H1 (cell line): ENCODE measurements around the gene MXRA8. TPM values are rescaled to one million over a fixed set of nuclear protein-coding genes. Genes with fewer than 3 reads are reported as not detected.

Source experiments
- CTCF ChIA-PET: fragments of 300-600 bp; sonication (Branson Sonifier 250); formaldehyde crosslinking; loops from one replicate; lab custom pipeline; 2021; ENCODE audit not compliant: partially characterized antibody; lab: Charles Lee
- POLR2A ChIA-PET: fragments of 300-600 bp; sonication (Branson Sonifier 250); formaldehyde crosslinking; loops from one replicate; lab custom pipeline; 2021; ENCODE audit warnings: inconsistent platforms; ENCODE audit not compliant: partially characterized antibody; lab: Charles Lee
- DNase-seq, 2 experiments: peaks; one replicate each; pipeline versions ENCODE4 v3.0.0 to v3.0.0-alpha.2; 2010 to 2022; ENCODE audit warnings: low spot score in 2 of 2, low read depth in 1 of 2, mixed read lengths in 1 of 2
- FAIRE-seq: peaks from 2 replicates; lab custom pipeline; 2011; peaks lifted over from hg19 to GRCh38; lab: Jason Lieb, UNC
- H2AFZ ChIP-seq: 2 replicates; pipeline ENCODE4 v1.8.1; 2012; ENCODE audit warnings: low read length, inconsistent platforms
- H2AK5ac ChIP-seq: 2 replicates; pipeline ENCODE4 v1.6.1; 2013; ENCODE audit warnings: low read depth, low read length
- H2BK120ac ChIP-seq: replicated peaks from 2 replicates; pipeline ENCODE3; 2013; ENCODE audit warnings: low read depth, low read length, inconsistent platforms
- H2BK12ac ChIP-seq: 2 replicates; pipeline ENCODE4 v1.6.1; 2013; ENCODE audit warnings: low read depth, low read length
- H2BK15ac ChIP-seq: 2 replicates; pipeline ENCODE4 v1.6.1; 2013; ENCODE audit warnings: low read length
- H2BK20ac ChIP-seq: 2 replicates; pipeline ENCODE4 v1.6.1; 2013; ENCODE audit warnings: low read length
- H2BK5ac ChIP-seq: 2 replicates; pipeline ENCODE4 v1.6.1; 2013; ENCODE audit warnings: low read depth, low read length
- H3K14ac ChIP-seq: 2 replicates; pipeline ENCODE4 v1.6.1; 2013; ENCODE audit warnings: inconsistent platforms; ENCODE audit not compliant: insufficient read length
- H3K18ac ChIP-seq: 2 replicates; pipeline ENCODE4 v1.6.1; 2013; ENCODE audit warnings: low read length; ENCODE audit errors: extremely low read depth
- H3K23ac ChIP-seq: 2 replicates; pipeline ENCODE4 v1.6.1; 2013; ENCODE audit warnings: inconsistent platforms; ENCODE audit not compliant: insufficient read length
- H3K23me2 ChIP-seq: 2 replicates; pipeline ENCODE4 v1.6.1; 2013; ENCODE audit warnings: low read depth, low read length
- H3K27ac ChIP-seq: 2 replicates; pipeline ENCODE4 v1.6.1; 2011; ENCODE audit warnings: low read depth, low read length, inconsistent platforms
- H3K27me3 ChIP-seq, 4 experiments: replicated peaks in 1 of 4; 1 replicate in 1 of 4; 2 replicates in 3 of 4; pipeline versions ENCODE4 v1.6.1 to v1.8.1; 2011 to 2013; ENCODE audit warnings: low read length in 3 of 4, mild to moderate bottlenecking in 3 of 4, inconsistent platforms in 2 of 4, mixed read lengths in 2 of 4, moderate library complexity in 1 of 4; ENCODE audit not compliant: control insufficient read depth in 3 of 4, insufficient read depth in 3 of 4; ENCODE audit errors: extremely low read depth in 1 of 4
- H3K36me3 ChIP-seq, 4 experiments: 2 replicates each; pipeline versions ENCODE4 v1.6.1 to v1.8.1; 2011 to 2013; ENCODE audit warnings: mild to moderate bottlenecking in 4 of 4, low read length in 3 of 4, moderate library complexity in 2 of 4, control low read depth in 1 of 4, inconsistent platforms in 1 of 4; ENCODE audit not compliant: insufficient read depth in 4 of 4, control insufficient read depth in 2 of 4
- H3K4ac ChIP-seq: replicated peaks from 2 replicates; pipeline ENCODE3; 2013; ENCODE audit warnings: low read length, low read depth, mixed read lengths, inconsistent platforms; ENCODE audit not compliant: insufficient read length
- H3K4me1 ChIP-seq, 4 experiments: replicated peaks in 1 of 4; 1 replicate in 1 of 4; 2 replicates in 3 of 4; pipeline versions ENCODE4 v1.6.1 to v1.8.1; 2011 to 2013; ENCODE audit warnings: low read length in 3 of 4, inconsistent platforms in 2 of 4, mixed read lengths in 1 of 4; ENCODE audit not compliant: insufficient read depth in 4 of 4, control insufficient read depth in 3 of 4
- H3K4me2 ChIP-seq, 2 experiments: 2 replicates each; pipeline versions ENCODE4 v1.6.1 to v1.8.1; 2011 to 2013; ENCODE audit warnings: low read depth in 2 of 2, low read length in 2 of 2, control low read depth in 1 of 2, inconsistent platforms in 1 of 2, mild to moderate bottlenecking in 1 of 2; ENCODE audit not compliant: insufficient read depth in 1 of 2
- H3K4me3 ChIP-seq, 4 experiments: fragments of 200-600, 300-600 bp in 1 of 4; sonication (generic), shearing (Covaris generic), sonication (Bioruptor Twin) in 1 of 4; 2 replicates each; pipeline versions ENCODE4 v1.5.1 to v1.8.1; 2011 to 2016; ENCODE audit warnings: low read length in 4 of 4, low read depth in 3 of 4, control low read depth in 2 of 4, inconsistent platforms in 2 of 4, mild to moderate bottlenecking in 2 of 4, mixed read lengths in 1 of 4, moderate library complexity in 1 of 4; ENCODE audit not compliant: insufficient read depth in 2 of 4; ENCODE audit errors: extremely low read depth in 1 of 4
- H3K56ac ChIP-seq: replicated peaks from 2 replicates; pipeline ENCODE3; 2013; ENCODE audit warnings: low read depth, mild to moderate bottlenecking, mixed read lengths, low read length, inconsistent platforms; ENCODE audit not compliant: insufficient read length
- H3K79me1 ChIP-seq: 2 replicates; pipeline ENCODE4 v1.6.1; 2013; ENCODE audit warnings: low read depth, low read length, control low read depth
- H3K79me2 ChIP-seq, 2 experiments: 2 replicates each; pipeline versions ENCODE4 v1.6.1 to v1.8.1; 2012 to 2013; ENCODE audit warnings: low read length in 2 of 2, mild to moderate bottlenecking in 2 of 2, inconsistent platforms in 1 of 2; ENCODE audit not compliant: insufficient read depth in 2 of 2, control insufficient read depth in 1 of 2
- H3K9ac ChIP-seq, 4 experiments: replicated peaks in 1 of 4; 1 replicate in 1 of 4; 2 replicates in 3 of 4; pipeline versions ENCODE4 v1.6.1 to v1.8.1; 2011 to 2013; ENCODE audit warnings: low read depth in 3 of 4, low read length in 3 of 4, control low read depth in 2 of 4, mild to moderate bottlenecking in 2 of 4, moderate library complexity in 2 of 4, inconsistent platforms in 1 of 4; ENCODE audit errors: extremely low read depth in 1 of 4
- H3K9me3 ChIP-seq, 2 experiments: 2 replicates each; pipeline versions ENCODE4 v1.6.1 to v1.8.1; 2012 to 2013; ENCODE audit warnings: mild to moderate bottlenecking in 2 of 2, moderate library complexity in 2 of 2, control low read depth in 1 of 2, inconsistent platforms in 1 of 2, low read depth in 1 of 2, low read length in 1 of 2, mixed read lengths in 1 of 2; ENCODE audit not compliant: insufficient read depth in 2 of 2
- H4K20me1 ChIP-seq, 2 experiments: replicated peaks in 1 of 2; 2 replicates each; pipeline versions ENCODE3 to v1.8.1; 2011 to 2013; ENCODE audit warnings: inconsistent platforms in 2 of 2, low read length in 2 of 2, mild to moderate bottlenecking in 1 of 2; ENCODE audit not compliant: insufficient read depth in 2 of 2, control insufficient read depth in 1 of 2
- H4K5ac ChIP-seq: 2 replicates; pipeline ENCODE4 v1.6.1; 2013; ENCODE audit warnings: low read length, low read depth, mixed read lengths, inconsistent platforms; ENCODE audit not compliant: insufficient read length
- H4K8ac ChIP-seq: 2 replicates; pipeline ENCODE4 v1.8.0; 2013; ENCODE audit warnings: mild to moderate bottlenecking, moderate library complexity, low read length, inconsistent platforms; ENCODE audit not compliant: insufficient read depth; ENCODE audit errors: extremely low read depth
- H4K91ac ChIP-seq: replicated peaks from 2 replicates; pipeline ENCODE3; 2013; ENCODE audit warnings: low read length, mixed read lengths, inconsistent platforms; ENCODE audit not compliant: insufficient read length
- HDAC6 ChIP-seq: IDR thresholded peaks from one replicate; pipeline ENCODE4 v1.7.1; 2012; ENCODE audit warnings: low read depth, mild to moderate bottlenecking, inconsistent platforms, low read length, moderate library complexity
- WGBS, 2 experiments: shearing (Covaris generic) in 1 of 2; methylation state at CpG; one replicate each; pipeline versions ENCODE4 v1.1.6 to v1.1.7; 2013 to 2015; ENCODE audit warnings: low lambda C conversion rate in 2 of 2, mixed read lengths in 2 of 2, inconsistent platforms in 1 of 2, low coverage in 1 of 2, missing lambda C conversion rate in 1 of 2; ENCODE audit not compliant: insufficient replicate concordance in 2 of 2, insufficient coverage in 1 of 2, insufficient read length in 1 of 2; ENCODE audit errors: extremely low coverage in 1 of 2, missing lambda C conversion rate in 1 of 2; 5-methylcytosine and 5-hydroxymethylcytosine counted together
- polyA plus RNA-seq, 7 experiments: library from polyadenylated mRNA; depleted of rRNA in 3 of 7; stranded (reverse) in 5 of 7; unstranded in 2 of 7; fragments of >200 nt in 5 of 7; fragments of 200-250 nt in 2 of 7; gene quantifications; 1 replicate in 5 of 7; 2 replicates in 1 of 7; 4 replicates in 1 of 7; pipeline versions ENCODE4 v1.2.1 to v1.2.3, GENCODE V29; 2011 to 2013; ENCODE audit warnings: missing spikeins in 2 of 7, mixed read lengths in 2 of 7
- total RNA-seq: library from RNA; stranded (reverse); fragmentation: NEBNext Ultra II Directional; extraction: Animal tissue kit (Norgen Biotek cat#: 25700); gene quantifications from 2 replicates; pipeline ENCODE4 v1.2.1, GENCODE V29; 2021

The MXRA8 gene
- total and polyA plus RNA-seq, 2 of the 8 experiments (the other 6 are each of a cell fraction or from before 2014, with no cell fraction given), result 10.5 to 17.2 TPM

DNA sequence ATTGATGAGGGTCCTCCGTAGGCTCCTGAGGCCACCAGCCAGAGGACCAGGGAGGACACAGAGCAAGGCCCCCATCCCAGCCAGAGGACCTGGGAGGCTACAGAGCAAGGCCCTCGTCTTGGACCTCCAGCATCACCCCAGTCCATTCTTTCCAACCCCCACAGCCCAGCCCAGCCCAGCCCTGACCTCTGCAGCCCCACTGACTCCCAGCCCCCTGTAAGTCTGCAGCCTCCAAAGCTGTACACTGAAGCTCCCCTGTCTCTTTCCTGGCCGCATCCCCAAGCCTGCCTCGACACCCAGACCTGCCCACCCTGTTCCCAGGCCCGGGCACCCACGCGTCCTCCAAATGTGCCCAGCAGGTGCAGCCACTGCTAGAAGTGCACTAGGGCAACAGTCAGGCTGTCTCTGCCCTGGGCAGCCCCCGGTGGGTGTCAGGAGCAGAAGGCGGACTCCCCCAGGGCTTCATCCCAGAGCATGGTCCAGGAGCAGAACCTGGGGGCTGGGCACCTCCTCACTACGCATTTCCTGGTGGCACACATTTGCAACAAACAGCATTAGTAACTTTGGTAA is 11.2 kb downstream of the MXRA8 start:
- CTCF ChIA-PET, result interaction anchor here (0.8 to 4.4 kb wide), 14 partner anchors 12 to 1035 kb away, joined by 3 to 34 read pairs (median 4); no protein-coding TSS in a partner anchor
- H3K4ac ChIP-seq, result no peak overlapping the region
- no peak overlapping the region for H3K23ac ChIP-seq
- peaks cover 0 to 28% of the 10 kb centered on the region in 2 experiments; a peak in 3 of 4 replicates for H3K79me2 ChIP-seq
- no peak overlapping the region for H4K91ac ChIP-seq
- H2BK5ac ChIP-seq, result no peak overlapping the region
- H3K23me2 ChIP-seq, result peaks cover 14% of the 10 kb centered on the region; the same call in 1 of the 2 replicates
- H3K4me1 ChIP-seq, result peaks cover 0 to 24% (median 17%) of the 10 kb centered on the region in 4 experiments; a peak in 5 of 7 replicates
- H4K5ac ChIP-seq, result no peak overlapping the region
- POLR2A ChIA-PET, result interaction anchor here (1.0 to 2.3 kb wide), 5 partner anchors 12 to 28 kb away, joined by 3 to 8 read pairs (median 5); partner anchors contain the start of gene AURKAIP1
- H2AK5ac ChIP-seq, result no peak overlapping the region
- no peaks in the 10 kb centered on the region for H3K9me3 ChIP-seq
- H3K9ac ChIP-seq, result no peak overlapping the region
- H3K79me1 ChIP-seq, result peaks cover 17% of the 10 kb centered on the region
- H2BK15ac ChIP-seq, result no peak overlapping the region
- H2AFZ ChIP-seq, result no peak overlapping the region
- H3K27ac ChIP-seq, result no peak overlapping the region
- peak overlapping the region in 1 of 2 experiments; percentile 75; a peak in 2 of 4 replicates for H3K4me2 ChIP-seq
- H3K56ac ChIP-seq, result no peak overlapping the region
- H3K18ac ChIP-seq, result no peak overlapping the region
- H3K36me3 ChIP-seq, result no peaks in the 10 kb centered on the region
- no peak for DNase-seq
- H3K14ac ChIP-seq, result no peak overlapping the region
- H2BK120ac ChIP-seq, result no peak overlapping the region
- no peak for FAIRE-seq
- peak overlapping the region in 2 of 4 experiments; percentile 67 to 84; a peak in 4 of 8 replicates for H3K4me3 ChIP-seq
- 94% methylated on average over 9 of the region's 10 CpGs; no CpG with 5 or more reads in 1 of the 2 experiments for WGBS, 2 experiments
- no peak overlapping the region for H2BK12ac ChIP-seq
- no peak overlapping the region for H4K8ac ChIP-seq
- no peak overlapping the region for H2BK20ac ChIP-seq
- TF ChIP-seq HDAC6, result no peak
- no peaks in the 10 kb centered on the region for H3K27me3 ChIP-seq
- H4K20me1 ChIP-seq, result peaks cover 16 to 38% of the 10 kb centered on the region in 2 experiments
